AG09319 (cell line): ENCODE measurements around the gene NCKAP5.

Experiments used
- DNase-seq: peaks from one replicate; pipeline ENCODE4 v3.0.0-alpha.2; 2010; ENCODE audit warnings: low read depth; ENCODE audit errors: extremely low read depth
- CTCF ChIP-seq: IDR thresholded peaks from 2 replicates; pipeline ENCODE4 v1.5.1; 2011; ENCODE audit warnings: low read depth, mild to moderate bottlenecking, inconsistent platforms, low read length, moderate library complexity

Gene NCKAP5

GRCh38 chr2:132943829-132944228 is 624.4 kb downstream of the NCKAP5 start:
- no peak for TF ChIP-seq CTCF
- no peak for DNase-seq

- no peak for DNase-seq
- TF ChIP-seq CTCF: no peak
Measured at GRCh38 chr2:132941296-132942020, 626.8 kb downstream of the NCKAP5 start.

GRCh38 chr2:132937629-132938028 is 630.6 kb downstream of the NCKAP5 start:
- no peak for TF ChIP-seq CTCF
- DNase-seq: no peak

- no peak for DNase-seq
- TF ChIP-seq CTCF: no peak
Measured at GRCh38 chr2:132936791-132937190, 631.5 kb downstream of the NCKAP5 start.

GRCh38 chr2:132936261-132936660 is 632.0 kb downstream of the NCKAP5 start:
- TF ChIP-seq CTCF: no peak
- no peak for DNase-seq

- DNase-seq: no peak
- no peak for TF ChIP-seq CTCF
Measured at GRCh38 chr2:132929786-132930185, 638.5 kb downstream of the NCKAP5 start.

- DNase-seq: no peak
- TF ChIP-seq CTCF: no peak
Measured at GRCh38 chr2:132923787-132924186, 644.5 kb downstream of the NCKAP5 start.
